Measurements from ENCODE around the gene TMEM190.

The TMEM190 gene

GRCh38 chr19:55423225-55424005 is 46.8 kb downstream of the TMEM190 start:
- no peak for DNase-seq

- DNase-seq, result no peak
Observed at GRCh38 chr19:55424518-55424917, 47.9 kb downstream of the TMEM190 start.

GRCh38 chr19:55426042-55426441 is 49.4 kb downstream of the TMEM190 start:
- DNase-seq, result no peak
